ENCODE results near the gene SHISA6. TPM values are rescaled to one million over a fixed set of nuclear protein-coding genes. Genes with fewer than 3 reads are reported as not detected.

SHISA6 gene
- total and polyA plus RNA-seq, 8 donors, result 0.16 to 1.3 (median 0.40) TPM

DNA sequence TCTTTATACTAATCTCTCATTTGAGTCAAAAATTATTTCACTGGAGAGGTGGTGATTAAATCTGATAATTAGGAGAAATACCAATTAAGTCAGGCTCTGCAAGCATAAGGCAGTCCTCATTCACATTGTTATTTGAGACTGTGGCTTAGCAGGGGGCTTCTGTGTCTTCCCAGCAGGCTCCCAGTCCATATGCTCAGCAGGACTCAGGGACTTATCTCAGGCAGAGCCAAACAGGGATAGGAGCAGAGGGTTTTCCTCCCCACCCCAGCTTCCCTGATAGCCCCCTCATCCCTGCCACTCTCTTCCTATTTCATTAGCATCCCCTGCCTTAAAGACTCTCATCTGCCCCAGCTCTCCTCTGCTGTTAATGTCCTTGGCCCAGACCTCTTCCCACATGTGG lies 252.9 kb downstream of the SHISA6 start:
- no peak for ATAC-seq
- Histone ChIP-seq H3K4me3 (no peak overlapping the region), H3K27ac (no peak overlapping the region), H3K27me3 (no peaks in the 10 kb centered on the region), H3K9me3 (no peaks in the 10 kb centered on the region), H3K36me3 (no peaks in the 10 kb centered on the region), H3K4me1 (no peaks in the 10 kb centered on the region)
- intact Hi-C loops (cut with DNase I), result no loop called here
- FAIRE-seq, result no peak
- TF ChIP-seq, protein P1, sequence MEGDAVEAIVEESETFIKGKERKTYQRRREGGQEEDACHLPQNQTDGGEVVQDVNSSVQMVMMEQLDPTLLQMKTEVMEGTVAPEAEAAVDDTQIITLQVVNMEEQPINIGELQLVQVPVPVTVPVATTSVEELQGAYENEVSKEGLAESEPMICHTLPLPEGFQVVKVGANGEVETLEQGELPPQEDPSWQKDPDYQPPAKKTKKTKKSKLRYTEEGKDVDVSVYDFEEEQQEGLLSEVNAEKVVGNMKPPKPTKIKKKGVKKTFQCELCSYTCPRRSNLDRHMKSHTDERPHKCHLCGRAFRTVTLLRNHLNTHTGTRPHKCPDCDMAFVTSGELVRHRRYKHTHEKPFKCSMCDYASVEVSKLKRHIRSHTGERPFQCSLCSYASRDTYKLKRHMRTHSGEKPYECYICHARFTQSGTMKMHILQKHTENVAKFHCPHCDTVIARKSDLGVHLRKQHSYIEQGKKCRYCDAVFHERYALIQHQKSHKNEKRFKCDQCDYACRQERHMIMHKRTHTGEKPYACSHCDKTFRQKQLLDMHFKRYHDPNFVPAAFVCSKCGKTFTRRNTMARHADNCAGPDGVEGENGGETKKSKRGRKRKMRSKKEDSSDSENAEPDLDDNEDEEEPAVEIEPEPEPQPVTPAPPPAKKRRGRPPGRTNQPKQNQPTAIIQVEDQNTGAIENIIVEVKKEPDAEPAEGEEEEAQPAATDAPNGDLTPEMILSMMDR (IDR thresholded peaks at IDR 0.05), result no peak
- DNase-seq, result no peak

DNA sequence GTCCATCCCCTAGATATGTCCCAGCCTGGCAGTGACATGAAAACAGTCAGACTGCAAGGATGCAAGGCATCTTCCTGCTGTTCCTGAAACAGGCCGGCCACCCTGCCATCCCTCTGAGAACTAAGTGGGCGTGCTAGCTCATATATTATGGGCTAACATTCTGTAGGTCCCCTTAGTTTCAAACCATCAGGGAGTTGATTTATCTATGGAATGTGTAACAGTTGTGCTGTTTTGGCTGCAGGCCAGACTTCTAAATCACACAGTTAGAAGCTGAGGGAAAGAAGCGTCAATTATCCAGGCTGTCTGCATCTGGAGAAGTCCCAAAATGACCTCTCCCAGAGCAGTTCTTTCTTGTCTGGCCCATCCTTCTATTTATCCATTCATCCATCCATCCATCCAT lies 254.6 kb downstream of the SHISA6 start:
- no peak for ATAC-seq
- FAIRE-seq, result no peak
- no peak for DNase-seq
- Histone ChIP-seq H3K27me3 (no peaks in the 10 kb centered on the region), H3K36me3 (no peaks in the 10 kb centered on the region), H3K4me3 (no peak overlapping the region), H3K4me1 (no peaks in the 10 kb centered on the region), H3K9me3 (no peaks in the 10 kb centered on the region), H3K27ac (no peak overlapping the region)
- 71 to 75% methylated on average over 3 of the region's 3 CpGs for WGBS, 2 donors
- intact Hi-C loops (cut with DNase I), result no loop called here
- TF ChIP-seq, protein P1 (IDR thresholded peaks at IDR 0.05), result no peak

DNA sequence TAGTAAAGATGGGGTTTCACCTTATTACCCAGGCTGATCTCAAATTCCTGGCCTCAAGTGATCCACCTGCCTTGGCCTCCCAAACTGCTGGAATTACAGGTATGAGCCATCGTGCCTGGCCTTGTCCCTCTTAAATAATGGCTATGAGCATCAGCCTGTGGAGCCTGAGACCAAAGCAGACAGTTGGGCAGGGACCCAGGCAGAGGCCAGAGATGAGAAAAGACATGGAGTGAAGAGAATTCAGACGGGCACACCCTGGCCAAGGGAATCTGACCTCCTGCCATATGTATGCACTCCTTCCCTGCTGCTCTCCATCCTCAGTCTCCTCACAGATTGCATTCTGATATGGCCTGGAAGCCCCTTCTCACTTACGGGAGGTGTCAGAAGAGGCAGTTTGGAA lies 258.9 kb downstream of the SHISA6 start:
- TF ChIP-seq, protein P1 (IDR thresholded peaks at IDR 0.05), result no peak
- Histone ChIP-seq H3K9me3 (no peaks in the 10 kb centered on the region), H3K4me3 (no peak overlapping the region), H3K36me3 (no peaks in the 10 kb centered on the region), H3K27me3 (no peaks in the 10 kb centered on the region), H3K4me1 (no peaks in the 10 kb centered on the region), H3K27ac (no peak overlapping the region)
- no peak for DNase-seq
- FAIRE-seq, result no peak
- no peak for ATAC-seq
- intact Hi-C loops (cut with DNase I), result no loop called here
- 76 to 88% methylated on average over 3 of the region's 3 CpGs for WGBS, 2 donors

DNA sequence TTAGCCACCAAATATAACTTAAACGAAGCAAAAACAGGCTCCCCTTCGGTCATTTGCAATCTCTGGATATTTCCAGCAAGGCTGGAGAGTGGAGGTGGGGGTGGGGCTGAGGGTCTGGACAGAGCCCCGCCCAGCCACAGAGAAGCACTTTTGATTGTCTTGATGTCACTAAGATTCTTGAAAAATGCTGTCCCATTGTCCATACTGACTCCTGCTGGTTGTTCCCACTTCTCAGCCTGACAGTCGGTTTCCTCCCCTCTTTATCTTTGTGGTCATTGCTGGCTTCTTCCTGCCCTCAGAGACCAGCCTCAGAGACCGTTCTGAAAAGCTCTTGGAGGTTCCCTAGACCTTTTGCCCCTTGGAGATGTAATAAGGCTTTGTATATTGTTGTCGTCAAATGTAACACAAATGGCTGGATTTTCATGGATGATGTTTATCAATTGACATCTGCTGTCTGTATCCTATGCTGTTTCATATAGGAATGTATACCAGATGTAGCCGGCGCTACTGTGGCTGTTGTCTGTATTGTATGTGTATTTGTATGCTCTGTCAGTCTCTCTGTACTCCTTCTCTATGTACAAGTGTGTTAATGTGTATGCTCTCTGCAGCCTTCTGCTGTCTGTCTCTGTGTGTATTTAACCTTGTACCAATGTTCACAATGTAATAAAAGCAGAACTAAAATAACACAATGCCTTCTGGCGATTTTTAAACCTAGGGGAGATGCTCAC lies 262.5 kb downstream of the SHISA6 start:
- no peak for DNase-seq
- H3K36me3 ChIP-seq, result no peaks in the 10 kb centered on the region
- no peak for ATAC-seq
- FAIRE-seq, result no peak
- TF ChIP-seq, protein P1 (IDR thresholded peaks at IDR 0.05), result no peak
- no peaks in the 10 kb centered on the region for H3K4me1 ChIP-seq
- H3K4me3 ChIP-seq, result no peak overlapping the region
- no peaks in the 10 kb centered on the region for H3K27me3 ChIP-seq
- WGBS, 2 donors, result 60 to 71% methylated on average over 9 of the region's 9 CpGs
- no peaks in the 10 kb centered on the region for H3K9me3 ChIP-seq
- no peak overlapping the region for H3K27ac ChIP-seq
- intact Hi-C loops (cut with DNase I), result no loop called here

DNA sequence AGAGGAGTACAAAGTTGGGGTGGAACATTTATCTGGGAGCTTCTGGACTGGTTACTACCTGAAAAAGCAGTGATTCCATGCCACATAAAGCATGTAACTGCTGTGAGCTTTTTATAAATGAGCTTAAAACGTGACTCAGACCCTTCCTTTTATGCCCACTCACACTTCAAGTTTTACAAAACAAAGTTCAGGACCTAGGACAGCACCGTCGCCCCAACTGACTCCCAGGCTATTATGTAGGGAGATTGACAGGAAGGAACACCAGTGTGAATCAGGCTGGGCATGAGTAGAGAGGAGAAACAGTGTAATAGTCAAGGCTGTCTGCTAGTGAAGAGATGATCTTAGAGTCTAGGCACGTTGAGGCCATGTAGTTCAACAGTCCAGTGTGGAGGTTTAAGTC lies 265.6 kb downstream of the SHISA6 start:
- TF ChIP-seq, protein P1 (IDR thresholded peaks at IDR 0.05), result no peak
- DNase-seq (peak in 3 of 6 donors; percentile 3 to 35 (median 24)), FAIRE-seq (no peak), ATAC-seq (peak; percentile 50 to 87 (median 72))
- intact Hi-C loops (cut with DNase I), result no loop called here
- Histone ChIP-seq H3K27ac (no peak overlapping the region), H3K36me3 (no peaks in the 10 kb centered on the region), H3K9me3 (no peaks in the 10 kb centered on the region), H3K27me3 (no peaks in the 10 kb centered on the region), H3K4me3 (no peak overlapping the region), H3K4me1 (peaks cover 0 to 4% (median 3%) of the 10 kb centered on the region in 3 donors)
- 9 to 15% methylated on average over 4 of the region's 4 CpGs for WGBS, 2 donors
